ENCODE data around the gene WIPF3. TPM values are rescaled to one million over a fixed set of nuclear protein-coding genes. Genes with fewer than 3 reads are reported as not detected.

Gene WIPF3
- total RNA-seq, 1 donor from 2014 or later: 0.67 TPM

- intact Hi-C loops (cut with DNase I): no loop called here
- Histone ChIP-seq H3K9me3 (no peaks in the 10 kb centered on the region), H3K27ac (no peak overlapping the region), H3K4me1 (peaks cover 6% of the 10 kb centered on the region), H3K36me3 (no peaks in the 10 kb centered on the region), H3K4me3 (no peak overlapping the region), H3K27me3 (peaks cover 61% of the 10 kb centered on the region)
- no peak for DNase-seq
- no peak for TF ChIP-seq CTCF (IDR thresholded peaks at IDR 0.05)
- ATAC-seq: no peak
These were observed 1.3 kb upstream of the WIPF3 start for GRCh38 chr7:29805031-29805430.

GRCh38 chr7:29805886-29806207 lies 461 bp upstream of the WIPF3 start:
- Histone ChIP-seq H3K27me3 (peaks cover 70% of the 10 kb centered on the region), H3K9me3 (no peaks in the 10 kb centered on the region), H3K4me1 (peaks cover 6% of the 10 kb centered on the region), H3K4me3 (no peak overlapping the region), H3K36me3 (no peaks in the 10 kb centered on the region), H3K27ac (no peak overlapping the region)
- no peak for ATAC-seq
- DNase-seq: no peak
- TF ChIP-seq CTCF (IDR thresholded peaks at IDR 0.05): no peak
- intact Hi-C loops (cut with DNase I): no loop called here

GRCh38 chr7:29806995-29807841 lies 910 bp downstream of the WIPF3 start:
- ATAC-seq: peak; percentile 43
- intact Hi-C loops (cut with DNase I): no loop called here
- Histone ChIP-seq H3K4me3 (peak overlapping the region; percentile 41), H3K27ac (no peak overlapping the region), H3K27me3 (peaks cover 74% of the 10 kb centered on the region), H3K9me3 (no peaks in the 10 kb centered on the region), H3K36me3 (no peaks in the 10 kb centered on the region), H3K4me1 (peaks cover 6% of the 10 kb centered on the region)
- no peak for DNase-seq
- TF ChIP-seq CTCF (IDR thresholded peaks at IDR 0.05): no peak

GRCh38 chr7:29808075-29808801 lies 1.9 kb downstream of the WIPF3 start:
- Histone ChIP-seq H3K4me3 (no peak overlapping the region), H3K9me3 (no peaks in the 10 kb centered on the region), H3K27ac (no peak overlapping the region), H3K4me1 (peaks cover 6% of the 10 kb centered on the region), H3K27me3 (peaks cover 74% of the 10 kb centered on the region), H3K36me3 (no peaks in the 10 kb centered on the region)
- ATAC-seq: no peak
- DNase-seq: no peak
- TF ChIP-seq CTCF (IDR thresholded peaks at IDR 0.05): no peak
- intact Hi-C loops (cut with DNase I): no loop called here

GRCh38 chr7:29809533-29810155 lies 3.3 kb downstream of the WIPF3 start:
- intact Hi-C loops (cut with DNase I): no loop called here
- Histone ChIP-seq H3K27me3 (peaks cover 72% of the 10 kb centered on the region), H3K27ac (no peak overlapping the region), H3K4me3 (no peak overlapping the region), H3K9me3 (no peaks in the 10 kb centered on the region), H3K36me3 (no peaks in the 10 kb centered on the region), H3K4me1 (peaks cover 6% of the 10 kb centered on the region)
- DNase-seq (no peak), ATAC-seq (peak; percentile 44)
- no peak for TF ChIP-seq CTCF (IDR thresholded peaks at IDR 0.05)

Measured in upper lobe of right lung (tissue), 1 donor.